ENCODE results near the gene SSTR5.

DNA sequence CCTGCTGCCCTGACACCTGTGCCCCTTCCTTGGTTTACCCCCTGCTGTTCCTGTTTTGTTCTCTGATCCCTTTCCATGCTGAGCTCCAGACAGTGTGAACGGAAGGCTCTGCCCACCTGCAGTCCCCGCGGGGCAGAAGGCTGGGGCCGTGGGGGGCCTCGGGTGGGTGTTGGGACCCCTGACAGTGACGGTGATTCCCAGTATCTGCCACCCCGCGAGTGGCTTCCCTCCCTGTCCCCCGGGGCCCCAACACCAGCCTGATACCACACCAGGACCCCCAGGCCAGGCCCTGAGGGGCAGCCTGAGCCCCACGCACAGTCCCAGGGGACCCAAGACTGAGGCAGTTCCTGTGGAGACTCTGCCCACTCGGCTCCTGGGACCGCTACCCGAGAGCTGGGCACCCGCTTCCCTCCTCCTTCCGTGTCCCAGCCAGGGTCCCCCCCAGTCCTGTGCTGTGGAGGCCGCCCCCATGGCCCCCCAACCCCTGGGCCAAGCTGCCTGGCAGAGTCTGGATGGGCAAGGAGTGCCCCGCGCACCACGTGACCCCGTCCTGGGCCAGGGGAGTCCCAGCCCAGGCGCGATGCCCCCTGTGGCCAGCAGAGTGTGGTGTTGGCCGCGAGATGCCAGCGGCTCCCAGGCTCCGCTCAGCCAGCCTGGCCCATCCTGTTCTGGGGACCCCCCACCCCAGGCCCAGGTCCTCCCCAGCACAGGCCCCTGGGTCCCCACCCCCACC lies 33.5 kb downstream of the SSTR5 start:
- TF ChIP-seq POLR2A (IDR thresholded peaks at IDR 0.05) (no peak), EP300 (IDR thresholded peaks at IDR 0.05) (no peak), CTCF (IDR thresholded peaks at IDR 0.05) (peak in 3 of 4 experiments; percentile 90 to 98 (median 92))

All from gastroesophageal sphincter (tissue), 3 donors.